IPS-15b (cell line): ENCODE data around the gene DCXR.

Experiments
- H3K27me3 ChIP-seq: one replicate; pipeline ENCODE4 v1.6.1; 2013; ENCODE audit warnings: low read length; ENCODE audit not compliant: control insufficient read depth, insufficient read depth
- H3K36me3 ChIP-seq: one replicate; pipeline ENCODE4 v1.6.1; 2013; ENCODE audit warnings: low read length; ENCODE audit not compliant: control insufficient read depth, insufficient read depth
- H3K4me1 ChIP-seq: one replicate; pipeline ENCODE4 v1.6.1; 2013; ENCODE audit warnings: mild to moderate bottlenecking, low read length; ENCODE audit not compliant: control insufficient read depth, insufficient read depth
- H3K4me3 ChIP-seq: one replicate; pipeline ENCODE4 v1.5.1; 2013; ENCODE audit warnings: low read depth, low read length
- H3K9ac ChIP-seq: one replicate; pipeline ENCODE4 v1.6.1; 2013; ENCODE audit warnings: low read depth, mild to moderate bottlenecking, low read length
- H3K9me3 ChIP-seq: one replicate; pipeline ENCODE4 v1.6.1; 2013; ENCODE audit warnings: mild to moderate bottlenecking, low read length; ENCODE audit not compliant: control insufficient read depth, insufficient read depth

DCXR gene

DNA sequence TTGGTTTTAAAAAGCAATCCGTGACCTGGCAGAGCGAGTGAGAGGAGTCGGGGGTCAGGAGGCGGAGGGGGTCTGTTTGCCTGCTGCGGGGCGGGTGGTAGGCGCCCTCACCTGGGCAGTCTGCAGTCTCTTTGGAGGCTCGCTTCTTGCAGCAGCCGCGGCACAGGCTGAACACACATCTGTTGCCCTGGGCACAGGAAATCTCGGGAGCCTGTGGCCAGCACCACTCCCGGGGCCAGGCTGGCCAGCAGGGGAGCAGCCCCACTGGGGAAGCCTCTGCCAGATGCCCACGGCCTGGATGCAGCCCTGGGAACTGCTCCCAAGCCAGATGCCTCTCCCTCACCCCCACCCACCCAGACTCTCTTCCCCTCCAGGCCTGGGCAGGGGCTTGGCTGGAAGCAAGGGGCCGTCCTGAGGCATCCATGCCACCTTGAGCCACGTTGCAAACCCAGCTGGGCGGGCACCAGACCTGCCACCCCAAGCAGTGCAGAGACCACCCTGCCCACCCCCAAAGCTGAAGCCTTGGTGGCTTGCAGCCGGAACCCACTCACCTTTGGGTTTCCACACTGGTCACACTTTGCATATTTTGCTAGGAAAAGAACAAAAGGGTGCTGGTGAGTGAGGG is 20.8 kb upstream of the DCXR start:
- no peaks in the 10 kb centered on the region for H3K27me3 ChIP-seq
- H3K9ac ChIP-seq, result no peak overlapping the region
- peaks cover 89% of the 10 kb centered on the region for H3K36me3 ChIP-seq
- H3K4me3 ChIP-seq, result no peak overlapping the region
- H3K4me1 ChIP-seq, result no peaks in the 10 kb centered on the region
- H3K9me3 ChIP-seq, result no peaks in the 10 kb centered on the region

DNA sequence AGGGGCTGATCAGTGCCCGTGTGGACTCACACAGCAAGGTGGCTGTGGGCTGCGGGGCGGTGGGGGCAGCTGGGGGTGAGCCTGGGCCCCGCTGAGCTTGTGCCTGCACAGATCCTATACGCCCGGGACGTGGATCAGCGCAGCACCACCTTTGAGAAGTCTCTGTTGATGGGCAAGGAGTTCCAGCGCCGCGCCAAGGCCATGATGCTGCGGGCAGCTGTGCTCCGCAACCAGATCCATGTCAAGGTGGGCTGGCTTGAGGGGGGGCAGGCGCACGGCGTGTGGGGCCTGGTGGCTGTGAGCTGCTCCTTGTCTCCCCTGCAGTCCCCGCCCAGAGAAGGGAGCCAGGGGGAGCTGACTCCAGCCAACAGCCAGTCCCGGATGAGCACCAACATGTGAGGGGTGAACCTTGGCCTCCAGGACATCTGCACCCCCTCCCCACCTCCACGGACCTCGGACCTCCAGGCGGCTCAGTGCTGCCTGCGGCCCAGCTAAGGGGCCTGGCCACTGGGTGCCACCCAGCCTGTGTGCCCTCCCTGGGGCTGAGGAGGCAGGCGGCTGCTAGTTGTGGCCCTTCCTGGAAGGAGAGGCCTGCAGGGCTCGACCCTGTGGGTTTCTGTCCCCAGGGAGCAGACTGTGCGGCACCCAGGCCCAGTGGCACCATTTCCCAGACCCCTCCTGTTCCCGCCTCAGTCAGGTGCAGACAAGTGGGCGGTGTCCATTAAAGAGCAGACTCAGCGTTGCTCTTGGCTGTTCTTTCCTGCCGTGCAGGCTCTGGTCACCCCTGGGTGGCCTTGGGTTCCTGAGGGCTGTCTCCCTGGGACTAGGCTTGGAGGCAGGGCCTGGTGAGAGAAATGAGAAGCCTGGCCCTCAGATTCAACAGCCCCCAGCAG is 19.5 kb upstream of the DCXR start:
- no peak overlapping the region for H3K9ac ChIP-seq
- H3K36me3 ChIP-seq, result peaks cover 80% of the 10 kb centered on the region
- H3K4me1 ChIP-seq, result no peaks in the 10 kb centered on the region
- no peaks in the 10 kb centered on the region for H3K9me3 ChIP-seq
- H3K4me3 ChIP-seq, result no peak overlapping the region
- no peaks in the 10 kb centered on the region for H3K27me3 ChIP-seq

DNA sequence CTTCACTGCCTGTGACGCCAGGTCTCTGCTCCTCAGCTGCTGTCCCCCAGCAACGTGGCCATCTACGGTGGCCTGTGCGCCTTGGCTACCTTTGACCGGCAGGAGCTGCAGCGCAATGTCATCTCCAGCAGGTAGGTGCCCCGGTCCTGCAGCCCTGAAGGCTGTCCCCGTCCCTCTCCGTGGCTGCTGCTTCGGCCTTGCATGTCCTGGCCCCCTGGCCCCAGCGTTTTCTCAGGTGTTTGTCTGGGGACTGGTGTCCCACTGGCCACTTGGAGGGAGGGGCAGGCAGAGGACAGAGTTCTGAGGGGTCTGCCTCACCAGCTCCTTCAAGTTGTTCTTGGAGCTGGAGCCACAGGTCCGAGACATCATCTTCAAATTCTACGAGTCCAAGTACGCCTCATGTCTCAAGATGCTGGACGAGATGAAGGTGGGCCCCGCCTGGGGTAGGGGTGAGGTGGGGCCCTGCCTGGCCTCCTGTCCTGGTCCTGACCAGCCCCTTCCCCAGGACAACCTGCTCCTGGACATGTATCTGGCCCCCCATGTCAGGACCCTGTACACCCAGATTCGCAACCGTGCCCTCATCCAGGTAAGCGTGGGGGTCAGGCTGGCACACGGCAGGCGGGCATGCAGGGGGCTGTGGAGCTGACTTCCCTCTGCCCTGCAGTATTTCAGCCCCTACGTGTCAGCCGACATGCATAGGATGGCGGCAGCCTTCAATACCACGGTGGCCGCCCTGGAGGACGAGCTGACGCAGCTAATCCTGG is 18.6 kb upstream of the DCXR start:
- H3K4me1 ChIP-seq, result no peaks in the 10 kb centered on the region
- H3K9ac ChIP-seq, result no peak overlapping the region
- peaks cover 73% of the 10 kb centered on the region for H3K36me3 ChIP-seq
- no peaks in the 10 kb centered on the region for H3K9me3 ChIP-seq
- no peak overlapping the region for H3K4me3 ChIP-seq
- no peaks in the 10 kb centered on the region for H3K27me3 ChIP-seq

DNA sequence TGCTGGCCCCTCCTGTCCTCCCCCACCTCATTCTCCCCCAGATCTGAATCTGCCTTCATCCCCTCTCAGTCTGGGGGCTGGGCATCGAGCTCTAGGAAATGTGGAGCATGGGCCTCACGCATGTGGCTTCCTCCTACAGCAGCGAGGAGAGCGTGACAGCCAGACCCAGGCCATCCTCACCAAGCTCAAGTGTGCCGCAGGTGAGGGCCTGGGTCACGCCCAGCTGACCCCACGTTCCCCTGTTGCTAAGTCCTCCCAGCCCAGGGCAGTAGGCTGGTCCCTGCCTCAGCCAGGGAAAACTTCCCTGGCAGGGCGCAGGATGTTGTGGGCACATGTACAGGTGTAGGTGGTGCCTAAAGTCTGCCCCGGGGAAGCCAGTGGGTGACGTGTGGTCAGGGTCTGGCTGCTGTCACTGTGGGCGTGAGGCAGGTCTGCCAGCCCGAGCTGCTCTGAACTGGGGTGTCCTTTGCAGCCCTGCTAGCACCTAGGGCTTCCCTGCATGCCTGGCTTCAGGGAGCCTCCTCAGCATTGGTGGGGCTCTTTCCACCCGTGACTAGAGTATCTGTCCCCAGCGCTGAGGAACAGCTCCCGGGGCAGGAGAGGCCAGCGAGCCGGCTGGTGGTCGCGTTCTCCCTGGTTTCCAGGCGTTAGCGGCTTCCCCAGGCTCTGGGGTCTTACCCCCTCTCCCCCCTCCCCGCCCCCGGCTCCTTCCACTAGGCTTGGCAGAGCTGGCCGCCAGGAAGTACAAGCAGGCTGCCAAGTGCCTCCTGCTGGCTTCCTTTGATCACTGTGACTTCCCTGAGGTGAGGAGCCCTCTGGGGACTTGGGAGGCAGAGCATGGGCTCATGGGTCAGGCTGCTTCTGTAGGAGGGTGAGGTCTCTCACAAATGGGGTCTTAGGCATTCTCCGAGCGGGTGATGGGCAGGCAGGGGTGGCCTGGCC is 17.8 kb upstream of the DCXR start:
- Histone ChIP-seq H3K9me3 (no peaks in the 10 kb centered on the region), H3K9ac (no peak overlapping the region), H3K27me3 (no peaks in the 10 kb centered on the region), H3K36me3 (peaks cover 68% of the 10 kb centered on the region), H3K4me3 (no peak overlapping the region), H3K4me1 (no peaks in the 10 kb centered on the region)

DNA sequence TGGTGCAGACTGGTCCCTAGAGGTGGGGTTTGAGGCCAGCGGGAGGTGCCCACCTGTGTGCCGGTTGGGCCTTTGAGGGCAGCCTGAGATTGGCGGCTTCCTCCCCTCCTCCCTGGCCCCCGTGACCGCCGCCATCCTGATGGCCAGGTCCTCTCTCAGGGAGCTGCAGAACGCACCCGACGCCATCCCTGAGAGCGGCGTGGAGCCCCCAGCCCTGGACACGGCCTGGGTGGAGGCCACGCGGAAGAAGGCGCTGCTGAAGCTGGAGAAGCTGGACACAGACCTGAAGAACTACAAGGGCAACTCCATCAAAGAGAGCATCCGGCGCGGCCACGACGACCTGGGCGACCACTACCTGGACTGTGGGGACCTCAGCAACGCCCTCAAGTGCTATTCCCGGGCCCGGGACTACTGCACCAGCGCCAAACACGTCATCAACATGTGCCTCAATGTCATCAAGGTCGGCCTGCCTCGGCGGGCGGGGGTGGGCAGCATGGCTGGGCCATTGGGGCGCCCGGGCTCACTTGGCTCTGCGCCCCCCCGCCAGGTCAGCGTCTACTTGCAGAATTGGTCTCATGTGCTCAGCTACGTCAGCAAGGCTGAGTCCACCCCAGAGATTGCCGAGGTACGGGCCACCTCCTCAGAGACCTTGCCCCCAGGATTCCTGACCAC is 17.0 kb upstream of the DCXR start:
- Histone ChIP-seq H3K4me1 (no peaks in the 10 kb centered on the region), H3K9ac (no peak overlapping the region), H3K36me3 (peaks cover 68% of the 10 kb centered on the region), H3K9me3 (no peaks in the 10 kb centered on the region), H3K4me3 (no peak overlapping the region), H3K27me3 (no peaks in the 10 kb centered on the region)

DNA sequence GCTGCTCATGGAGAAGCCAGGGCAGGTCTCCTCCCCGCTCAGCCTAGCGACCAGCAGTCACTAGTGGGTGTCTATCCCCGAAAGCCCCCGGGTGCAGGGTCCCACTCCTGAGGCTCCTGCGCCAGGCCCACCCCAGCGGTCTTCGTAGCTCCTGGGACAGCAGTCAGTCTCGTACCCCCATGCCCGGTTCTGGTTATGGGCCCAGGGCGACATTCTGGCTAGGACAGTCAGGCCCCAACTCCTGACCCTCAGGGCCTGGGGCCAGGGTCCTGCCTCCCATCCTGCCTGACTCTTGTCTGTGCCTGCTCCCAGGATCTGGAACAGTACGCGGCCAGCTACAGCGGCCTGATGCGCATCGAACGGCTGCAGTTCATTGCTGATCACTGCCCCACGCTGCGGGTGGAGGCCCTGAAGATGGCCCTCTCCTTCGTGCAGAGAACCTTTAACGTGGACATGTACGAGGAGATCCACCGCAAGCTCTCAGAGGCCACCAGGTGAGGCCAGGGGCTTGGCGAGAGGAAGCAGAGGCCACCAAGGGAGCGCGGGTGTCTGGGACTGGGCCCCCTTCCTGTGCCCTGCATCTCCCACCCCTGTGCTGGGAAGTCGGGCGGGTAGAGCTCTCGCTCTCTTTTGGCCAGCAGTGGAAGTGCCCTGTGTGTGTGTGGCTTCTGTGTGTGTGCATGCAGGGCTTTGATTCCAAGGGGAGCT is 16.2 kb upstream of the DCXR start:
- Histone ChIP-seq H3K9ac (no peak overlapping the region), H3K36me3 (peaks cover 64% of the 10 kb centered on the region), H3K4me1 (no peaks in the 10 kb centered on the region), H3K27me3 (no peaks in the 10 kb centered on the region), H3K4me3 (no peak overlapping the region), H3K9me3 (no peaks in the 10 kb centered on the region)

DNA sequence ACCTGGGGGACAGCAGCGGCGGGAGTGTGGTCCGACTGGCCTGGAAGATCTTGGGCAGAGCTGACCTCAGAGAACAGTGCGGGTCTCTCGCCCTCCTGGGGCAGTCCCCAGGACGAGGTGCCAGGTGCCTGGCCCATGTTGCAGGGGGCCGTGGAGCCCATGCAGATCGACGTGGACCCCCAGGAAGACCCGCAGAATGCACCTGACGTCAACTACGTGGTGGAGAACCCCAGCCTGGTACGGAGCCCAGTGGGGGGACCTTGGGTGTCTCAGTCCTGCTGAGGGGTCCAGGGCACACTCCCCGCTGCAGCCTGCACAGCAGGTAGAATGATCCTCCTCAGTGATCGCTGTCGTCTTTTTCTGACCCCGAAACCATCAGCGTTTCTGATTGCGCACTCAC is 15.6 kb upstream of the DCXR start:
- Histone ChIP-seq H3K4me1 (no peaks in the 10 kb centered on the region), H3K9me3 (no peaks in the 10 kb centered on the region), H3K4me3 (no peak overlapping the region), H3K36me3 (peaks cover 61% of the 10 kb centered on the region), H3K27me3 (no peaks in the 10 kb centered on the region), H3K9ac (no peak overlapping the region)

DNA sequence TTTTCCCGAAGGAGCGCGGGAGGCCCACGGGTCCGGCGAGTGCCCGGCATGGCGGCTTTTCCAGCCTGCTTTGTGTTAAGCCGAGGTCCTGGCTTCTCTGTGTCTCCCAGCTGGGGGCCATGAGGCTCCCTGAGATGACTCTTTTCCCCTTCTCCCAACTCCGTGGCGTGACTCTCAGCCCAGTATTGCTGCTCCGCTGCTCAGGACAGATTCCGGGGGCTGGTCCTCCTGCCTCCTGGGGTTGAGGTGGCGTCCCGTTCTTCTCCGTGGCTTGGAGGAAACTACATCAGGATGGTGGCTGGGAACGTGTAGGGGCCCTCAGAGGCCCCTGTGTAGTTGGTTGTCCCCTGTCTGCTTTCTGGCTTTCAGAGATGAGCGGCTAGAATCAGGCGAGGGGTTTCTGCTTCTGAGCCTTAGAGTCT is 15.2 kb upstream of the DCXR start:
- Histone ChIP-seq H3K4me3 (peak overlapping the region; percentile 79), H3K36me3 (peaks cover 62% of the 10 kb centered on the region), H3K4me1 (no peaks in the 10 kb centered on the region), H3K27me3 (no peaks in the 10 kb centered on the region), H3K9me3 (no peaks in the 10 kb centered on the region), H3K9ac (peak overlapping the region; percentile 76)

DNA sequence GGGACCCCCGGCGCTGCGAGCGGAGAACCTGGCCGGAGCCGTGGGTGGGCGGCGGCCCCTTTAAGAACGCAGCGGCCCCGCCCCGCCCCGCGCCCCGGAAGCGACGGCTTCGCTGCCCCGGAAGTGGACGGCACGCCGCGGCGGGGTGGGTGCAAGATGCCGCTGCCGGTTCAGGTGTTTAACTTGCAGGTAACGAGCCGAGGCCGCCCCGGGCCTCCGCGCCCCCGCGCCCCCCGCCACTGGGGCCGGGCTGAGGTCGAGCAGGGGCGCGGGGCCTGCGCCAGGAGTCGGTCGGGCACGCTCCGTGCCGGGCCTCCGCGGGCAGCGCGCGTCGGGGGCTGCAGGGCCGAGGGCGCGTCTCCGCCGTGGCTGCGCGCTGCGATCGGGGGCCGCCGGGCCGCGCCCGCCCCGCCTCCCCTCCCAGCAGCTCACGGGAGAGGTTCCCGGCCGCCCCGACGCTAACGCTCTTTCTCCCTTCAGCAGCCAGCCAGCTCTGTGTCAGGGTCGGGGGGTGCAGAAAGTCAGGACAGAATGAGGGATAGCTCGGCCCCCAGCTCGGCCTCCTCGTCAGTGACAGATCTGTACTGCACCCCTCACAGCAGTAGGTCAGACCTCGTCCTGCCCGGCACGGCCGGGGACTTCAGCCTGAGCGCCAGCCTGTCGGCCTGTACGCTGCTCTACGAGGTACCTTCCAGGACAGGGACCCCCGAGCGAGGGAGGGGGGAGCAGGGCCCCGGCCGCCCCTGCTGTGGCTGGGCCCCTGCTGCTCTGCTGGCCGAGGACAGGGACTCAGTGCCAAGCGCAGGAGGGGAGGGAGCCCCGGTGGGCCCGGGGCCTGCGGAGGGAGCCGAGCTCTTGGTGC is 14.5 kb upstream of the DCXR start, which contains the start of the genes GPS1 and RFNG:
GPS1 (plus strand) TSS at position 123 of the 862 bp plus-strand sequence; CDS start at position 157, 34 bp downstream.
RFNG (minus strand) TSS at position 36 of the 862 bp plus-strand sequence. CDS start 45 bp downstream, outside the sequence.
- peak within 1 kb of the TSS; percentile 76 for H3K9ac ChIP-seq
- H3K4me3 ChIP-seq, result peak within 1 kb of the TSS; percentile 79
- H3K27me3 ChIP-seq, result no peaks in the 10 kb centered on the region
- H3K36me3 ChIP-seq, result peaks cover 60% of the 10 kb centered on the region
- H3K4me1 ChIP-seq, result no peaks in the 10 kb centered on the region
- H3K9me3 ChIP-seq, result no peaks in the 10 kb centered on the region
